GM19438 (cell line): ENCODE data around the gene RAX2.
"Not testable (repeated sequence)": the region's sequence is repeated elsewhere in the genome, so short reads cannot be mapped to it uniquely, and the experiment has no call there.

Experiments
- ATAC-seq: cut with Tn5 transposase; IDR thresholded peaks from one replicate; pipeline ENCODE4 v1.9.1; 2021; ENCODE audit warnings: low read depth; ENCODE audit not compliant: unreplicated experiment

Gene RAX2

DNA sequence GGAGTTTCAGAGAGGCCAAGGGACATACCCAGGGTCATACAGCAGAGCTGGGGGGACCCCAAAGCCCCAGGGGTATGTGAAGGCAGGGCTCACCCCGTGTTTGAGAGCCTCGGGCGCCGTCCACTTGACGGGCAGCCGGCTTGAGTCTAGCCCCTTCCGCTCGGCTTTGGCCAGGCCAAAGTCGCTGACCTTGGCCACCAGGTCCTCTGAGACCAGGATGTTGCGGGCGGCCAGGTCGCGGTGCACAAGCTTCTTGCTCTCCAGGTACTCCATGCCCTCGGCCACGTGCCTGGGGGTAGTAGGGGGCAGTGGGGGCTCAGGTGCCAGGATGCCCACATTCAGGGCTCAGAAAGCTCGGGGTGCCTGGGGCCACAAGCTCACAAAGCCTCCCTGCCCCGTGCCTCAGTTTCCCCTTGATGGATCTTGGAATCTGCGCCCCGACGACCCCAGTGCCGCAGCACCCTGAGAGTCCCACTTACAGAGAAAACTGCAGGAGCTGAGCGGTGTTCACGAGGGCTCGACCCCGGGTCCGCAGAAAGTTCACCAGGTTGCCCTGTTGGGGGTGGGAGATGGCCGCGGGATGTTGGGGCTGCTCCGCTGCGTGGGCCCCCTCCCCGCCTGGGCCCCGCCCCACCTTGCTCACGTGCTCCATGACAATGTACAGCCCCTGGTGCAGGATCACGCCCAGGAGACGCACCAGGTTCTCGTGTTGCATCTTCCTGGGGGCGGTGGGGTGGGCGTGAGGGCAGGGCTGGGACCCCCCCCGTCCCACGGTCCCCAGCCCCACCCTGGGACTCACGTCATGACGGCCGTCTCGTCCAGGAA lies 7.1 kb upstream of the RAX2 start:
- ATAC-seq: no peak

DNA sequence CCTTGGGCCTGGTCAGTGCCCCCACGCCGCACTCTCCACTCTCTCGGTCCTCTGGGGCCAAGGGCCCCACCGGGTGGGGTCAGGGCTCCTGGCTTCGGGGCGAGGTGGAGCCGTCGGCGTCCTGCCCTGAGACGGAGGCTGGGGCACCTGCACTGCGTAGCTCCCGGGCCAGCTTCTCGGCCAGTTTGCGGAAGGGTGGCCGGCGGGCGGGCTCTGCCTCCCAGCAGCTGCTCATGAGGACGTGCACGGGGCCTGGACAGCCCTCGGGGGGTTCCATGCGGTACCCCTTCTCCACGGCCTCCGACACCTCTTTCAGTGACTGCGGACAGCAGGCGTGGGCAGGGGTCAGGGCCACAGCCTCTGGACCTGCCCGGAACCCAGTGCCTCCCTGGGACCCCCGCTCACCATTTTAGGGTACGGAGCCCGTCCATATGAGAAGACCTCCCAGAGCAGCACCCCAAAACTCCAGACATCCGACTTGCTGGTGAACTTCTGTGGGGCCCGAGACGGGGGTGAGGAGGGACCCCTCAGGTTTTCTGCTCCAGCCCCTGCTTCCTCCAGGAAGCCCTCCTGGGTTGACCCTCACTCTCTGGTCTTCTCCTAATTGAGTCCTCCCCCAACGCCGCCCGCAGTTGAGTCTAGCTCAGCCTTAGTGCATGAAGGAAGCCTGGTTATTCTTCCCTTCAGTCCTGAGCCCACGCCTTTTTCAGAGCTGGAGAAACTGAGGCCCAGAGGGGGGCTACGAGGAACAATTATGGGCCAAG lies 6.3 kb upstream of the RAX2 start:
- ATAC-seq: no peak

DNA sequence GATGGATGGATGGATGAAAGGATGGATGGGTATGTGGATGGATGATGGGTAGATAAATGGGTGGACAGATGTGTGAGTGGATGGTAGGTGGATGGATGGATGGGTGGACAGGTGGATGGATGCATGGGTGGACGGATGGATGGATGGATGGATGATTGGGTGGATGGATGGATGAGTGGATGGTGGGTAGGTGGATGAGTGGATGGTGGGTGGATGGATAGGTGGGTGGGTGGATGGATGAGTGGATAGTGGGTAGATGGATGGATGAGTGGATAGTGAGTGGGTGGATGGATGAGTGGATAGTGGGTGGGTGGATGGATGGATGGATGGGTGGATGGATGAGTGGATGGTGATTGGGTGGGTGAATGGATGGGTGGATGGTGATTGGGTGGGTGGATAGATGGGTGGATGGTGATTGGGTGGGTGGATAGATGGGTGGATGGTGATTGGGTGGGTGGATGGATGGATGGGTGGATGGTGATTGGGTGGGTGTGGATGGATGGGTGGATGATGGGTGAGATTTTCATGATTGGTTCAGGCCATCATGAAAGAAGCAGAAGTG lies 4.5 kb upstream of the RAX2 start:
- no peak for ATAC-seq

DNA sequence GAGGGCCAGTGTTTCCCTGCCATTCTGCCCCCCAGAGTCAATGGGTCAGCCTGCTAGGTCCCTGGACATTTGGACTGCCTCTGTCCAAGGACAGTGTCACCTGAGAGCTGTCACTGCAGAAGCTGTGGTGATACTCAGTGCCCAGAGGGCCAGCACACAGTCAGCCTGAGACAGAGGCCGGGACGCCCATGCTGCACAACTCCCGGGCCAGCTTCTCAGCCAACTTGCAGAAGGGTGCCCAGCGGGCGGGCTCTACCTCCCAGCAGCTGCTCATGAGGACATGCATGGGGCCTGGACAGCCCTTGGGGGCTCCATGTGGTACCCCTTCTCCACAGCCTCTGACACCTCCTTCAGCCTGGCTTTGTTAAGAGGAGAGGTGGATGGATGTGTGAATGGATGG lies 3.8 kb upstream of the RAX2 start:
- ATAC-seq: no peak

DNA sequence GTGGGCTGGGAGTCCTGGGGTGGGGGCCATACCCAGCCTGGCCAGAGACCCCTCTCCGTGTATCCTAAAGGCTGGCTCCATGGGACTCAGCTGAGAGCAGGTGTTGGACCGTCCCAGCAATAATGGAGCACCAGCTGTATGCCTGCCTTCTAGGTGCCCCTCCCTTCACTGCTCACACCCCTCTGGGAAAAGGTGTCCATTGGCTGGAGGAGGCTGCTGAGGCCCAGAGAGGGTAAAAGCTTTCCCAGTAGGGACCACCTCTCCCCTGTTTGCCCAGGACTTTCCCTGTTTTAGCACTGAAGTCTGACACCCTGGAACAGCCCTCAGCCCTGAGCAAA lies 3.3 kb upstream of the RAX2 start:
- no peak for ATAC-seq

DNA sequence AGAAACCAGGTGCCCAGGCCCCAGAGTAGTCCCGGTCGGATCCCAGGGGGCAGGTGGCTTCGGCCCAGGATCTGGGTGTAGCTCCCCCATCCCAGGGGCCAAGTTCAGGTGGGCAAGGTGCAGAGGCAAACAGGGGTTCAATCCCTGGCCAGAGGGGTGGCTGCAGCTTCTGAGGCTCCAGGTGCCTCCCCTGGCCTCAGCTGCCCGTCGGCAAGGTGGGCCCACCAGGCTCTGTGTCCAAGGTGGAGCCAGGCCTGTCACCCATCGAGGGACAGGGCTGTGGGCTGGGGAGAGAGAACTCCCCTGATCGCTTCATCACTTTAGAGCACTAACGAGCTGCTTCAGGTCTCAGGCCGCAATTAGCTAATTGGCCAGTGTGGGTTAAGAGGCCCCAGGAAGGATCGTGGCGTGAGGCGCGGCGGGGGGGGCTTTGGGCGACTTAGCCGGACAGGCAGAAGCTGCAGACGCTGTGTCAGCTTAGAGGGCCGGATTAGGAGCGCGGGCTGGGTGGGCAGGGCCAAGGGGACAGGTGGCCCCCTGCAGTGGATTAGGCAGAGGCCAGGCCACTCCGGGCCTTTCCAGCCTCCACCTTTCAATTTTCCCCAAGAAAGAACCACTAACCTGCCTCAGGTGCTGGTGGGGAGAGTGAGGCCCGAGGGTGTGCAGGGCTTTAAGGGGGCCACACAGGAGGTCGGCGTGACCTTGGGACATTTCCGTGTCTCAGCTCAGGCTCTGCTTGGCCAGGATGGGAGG lies 2.8 kb upstream of the RAX2 start:
- ATAC-seq: no peak

DNA sequence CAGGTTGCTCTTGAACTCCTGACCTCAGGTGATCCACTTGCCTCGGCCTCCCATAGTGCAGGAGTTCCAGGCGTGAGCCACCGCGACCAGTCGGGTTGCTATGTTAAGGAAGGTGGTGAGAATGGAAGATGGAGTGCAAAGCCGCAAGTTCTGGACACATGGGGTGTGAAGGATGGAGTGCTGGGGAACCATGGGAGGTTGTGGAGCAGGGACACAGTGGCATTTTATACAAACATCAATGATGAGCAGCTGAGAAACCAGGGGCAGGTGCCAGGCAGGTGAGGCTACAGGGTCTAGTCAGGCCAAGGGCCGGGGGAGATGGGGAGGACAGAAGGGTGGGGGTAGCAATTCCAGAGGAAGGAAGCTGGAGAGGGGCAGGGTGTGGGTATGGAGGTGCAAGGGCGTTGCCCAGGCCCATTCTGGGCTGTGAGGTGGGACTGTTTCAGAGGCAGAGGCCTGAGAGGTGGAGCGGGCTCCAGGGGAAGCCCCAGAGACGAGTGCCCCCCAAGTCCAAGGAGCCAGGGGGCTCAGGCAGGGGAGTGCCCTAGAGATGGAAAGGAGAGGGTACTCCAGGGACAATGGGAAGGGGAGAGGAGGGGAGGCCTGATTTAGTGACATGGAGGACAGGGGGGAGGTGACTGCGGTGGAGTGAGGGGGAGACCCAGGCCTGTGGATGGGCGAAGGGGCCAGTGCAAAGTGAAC lies 1.9 kb upstream of the RAX2 start:
- no peak for ATAC-seq

DNA sequence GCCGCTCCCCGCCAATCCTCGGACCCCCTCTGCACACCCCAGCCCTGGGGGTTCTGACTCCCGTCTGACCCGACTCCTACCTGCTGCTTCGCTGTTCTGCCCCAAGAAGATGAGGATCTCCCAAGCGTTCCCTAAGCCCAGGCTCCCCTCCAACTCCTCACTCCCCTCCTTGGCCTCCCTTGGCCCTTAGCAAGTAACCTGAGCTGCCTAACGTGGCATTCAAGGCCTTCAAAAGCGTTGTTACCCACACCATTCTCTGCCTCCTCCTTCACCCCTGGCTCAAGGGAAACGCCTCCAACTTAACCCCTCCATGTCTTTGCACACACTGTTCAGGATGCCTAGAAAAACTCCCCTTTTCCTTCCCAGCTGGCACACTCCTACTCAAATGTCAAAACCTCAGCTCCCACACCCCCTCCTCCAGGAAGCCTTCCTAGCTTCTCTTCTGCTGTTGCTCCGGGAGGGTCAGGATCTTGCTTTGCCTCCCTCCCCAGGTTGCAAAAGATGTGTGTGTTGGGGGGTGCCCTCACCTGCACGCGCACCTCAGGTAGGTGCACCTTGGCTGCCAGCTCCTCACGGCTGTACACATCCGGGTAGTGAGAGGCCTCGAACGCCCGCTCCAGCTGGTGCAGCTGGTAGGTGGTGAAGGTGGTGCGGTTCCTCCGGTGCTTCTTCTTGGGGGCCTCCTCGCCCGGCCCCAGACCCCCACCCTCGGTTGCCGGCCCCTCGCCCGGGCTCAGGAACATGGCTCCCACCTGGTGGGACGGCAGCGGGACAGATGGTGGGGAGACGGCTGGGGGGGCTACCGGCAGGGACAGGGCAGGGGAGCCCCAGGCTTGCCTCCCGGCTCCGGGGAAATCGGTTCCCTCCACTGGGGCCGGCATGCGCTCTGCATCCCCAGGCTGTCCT lies 775 bp downstream of the RAX2 start:
- ATAC-seq: no peak

DNA sequence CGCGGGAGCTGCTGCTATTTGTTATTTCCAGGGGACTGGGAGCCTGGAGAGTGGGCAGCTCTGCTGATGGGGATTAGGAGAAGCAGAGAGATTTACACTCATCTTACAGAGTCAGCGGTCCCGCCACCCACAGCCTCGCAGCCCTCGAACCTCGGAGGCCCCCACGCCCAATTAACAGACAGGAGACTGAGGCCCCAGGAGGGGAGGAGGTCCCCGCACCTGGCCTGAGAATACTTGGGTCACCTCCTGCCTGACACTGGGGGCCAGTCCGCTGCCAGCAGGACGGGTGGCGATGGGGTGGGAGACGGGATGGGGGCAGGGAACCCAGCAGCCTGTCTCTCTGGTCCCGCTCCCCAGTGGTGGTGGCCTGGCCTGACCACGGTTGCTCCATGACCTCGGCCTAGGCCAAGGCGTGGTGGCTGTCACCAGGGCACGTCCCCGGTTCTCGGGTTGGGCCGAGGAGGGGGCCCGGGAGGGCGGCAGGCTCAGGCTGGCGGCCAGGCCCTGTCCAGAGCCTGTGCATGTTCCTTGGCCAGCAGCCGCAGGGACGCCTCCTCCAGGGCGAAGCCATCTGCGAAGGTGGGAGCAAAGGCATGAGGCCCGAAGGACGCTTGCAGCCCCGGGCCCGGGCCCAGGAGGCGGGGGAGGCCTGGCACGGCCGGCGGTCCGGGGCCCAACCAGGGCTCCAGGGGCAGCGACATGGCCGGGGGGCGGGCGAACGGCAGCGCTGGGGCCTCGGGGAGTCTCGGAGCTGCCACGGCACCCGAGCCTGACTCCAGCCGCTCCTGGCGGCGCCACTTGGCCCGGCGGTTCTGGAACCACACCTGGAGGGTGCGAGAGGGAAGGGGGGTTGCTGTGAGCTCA lies 1.7 kb downstream of the RAX2 start:
- ATAC-seq: no peak

DNA sequence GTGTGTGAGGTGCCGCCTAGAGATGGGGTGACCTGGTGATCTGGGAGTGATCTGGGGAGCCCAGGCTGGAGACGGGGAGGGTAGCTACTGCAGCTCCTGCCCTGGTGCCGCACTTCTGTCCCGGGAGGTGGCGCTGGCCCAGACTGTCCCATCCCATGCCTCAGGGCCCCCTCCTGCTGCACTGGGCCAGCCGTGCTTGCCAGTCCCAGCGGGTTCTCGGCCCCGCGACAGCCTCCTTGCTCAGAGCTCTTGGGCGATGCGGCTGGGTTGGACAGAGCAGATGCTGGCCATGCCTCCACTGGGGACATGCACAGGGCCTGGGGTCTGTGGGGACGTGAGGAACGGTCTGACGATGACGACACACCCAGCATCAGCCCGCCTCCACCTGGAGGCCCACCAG lies 2.5 kb downstream of the RAX2 start:
- no peak for ATAC-seq

DNA sequence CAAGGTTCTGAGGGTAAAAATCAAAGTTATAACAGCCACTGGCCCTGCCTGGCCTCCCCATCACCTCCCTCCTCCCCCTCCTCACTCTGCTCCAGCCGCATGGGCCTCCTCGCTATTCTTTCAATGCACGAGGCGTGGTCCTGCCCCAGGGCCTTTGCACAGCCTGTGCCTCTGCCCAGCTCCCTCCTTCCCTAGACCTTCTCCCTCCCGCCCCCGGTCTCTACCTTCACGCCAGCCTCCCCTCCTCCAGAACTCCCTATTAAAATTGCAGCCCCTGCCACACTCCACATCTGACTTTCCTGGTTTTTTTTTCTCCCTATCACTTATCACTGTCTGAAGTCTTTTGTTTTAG lies 3.3 kb downstream of the RAX2 start:
- ATAC-seq: no peak

DNA sequence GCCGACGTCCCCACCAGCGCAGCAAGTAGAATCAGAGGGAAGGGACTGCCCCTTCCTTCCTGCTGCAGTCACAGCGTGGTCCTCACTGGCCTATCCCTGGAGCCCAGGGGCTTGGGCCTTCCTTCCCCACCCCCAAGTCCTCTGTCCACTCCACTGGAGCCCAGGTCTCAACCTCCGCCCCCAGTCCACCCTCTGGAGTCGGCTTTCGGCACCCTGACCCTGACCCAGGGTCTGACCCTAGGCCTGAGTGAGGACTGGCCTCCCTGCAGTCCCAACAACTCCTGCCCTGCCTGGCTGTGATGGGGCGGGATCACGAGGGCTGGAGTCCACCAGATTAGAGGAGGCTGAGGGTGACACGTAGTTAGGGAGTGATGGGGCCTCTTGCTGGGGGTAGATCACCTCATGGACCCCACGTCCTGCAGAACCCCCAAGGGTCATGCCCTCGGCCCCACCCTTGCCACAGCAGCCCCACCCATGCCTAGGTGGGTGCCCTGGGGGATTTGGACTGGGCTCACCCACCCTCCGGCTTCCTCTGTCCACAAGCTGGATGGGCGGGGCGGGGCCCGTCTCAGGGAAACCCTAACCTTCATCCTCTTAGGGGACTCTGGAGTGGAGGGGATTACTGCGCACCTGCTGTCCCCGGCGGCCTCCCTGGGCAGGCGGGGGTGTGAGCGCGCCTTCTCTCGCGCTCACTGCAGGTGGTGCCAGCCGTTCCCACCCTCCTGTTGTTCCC lies 3.8 kb downstream of the RAX2 start:
- no peak for ATAC-seq

DNA sequence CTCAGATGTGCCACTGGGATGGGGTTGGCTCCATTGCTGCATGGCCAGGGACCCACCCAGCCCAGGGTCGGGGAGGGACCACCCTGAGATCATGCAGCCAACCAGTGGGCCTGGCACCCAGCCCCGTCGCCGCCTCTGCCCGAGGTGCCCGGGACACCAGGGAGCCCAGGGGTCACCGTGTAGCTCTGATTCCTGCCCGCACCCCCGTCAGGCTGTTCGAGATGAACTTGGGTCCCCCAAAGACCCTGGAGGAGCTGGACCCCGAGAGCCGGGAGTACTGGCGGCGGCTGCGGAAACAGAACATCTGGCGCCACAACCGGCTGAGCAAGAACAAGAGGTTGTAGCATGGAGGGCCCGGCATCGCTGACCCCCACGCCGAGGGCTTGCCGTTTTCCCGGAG lies 5.0 kb downstream of the RAX2 start:
- no peak for ATAC-seq

DNA sequence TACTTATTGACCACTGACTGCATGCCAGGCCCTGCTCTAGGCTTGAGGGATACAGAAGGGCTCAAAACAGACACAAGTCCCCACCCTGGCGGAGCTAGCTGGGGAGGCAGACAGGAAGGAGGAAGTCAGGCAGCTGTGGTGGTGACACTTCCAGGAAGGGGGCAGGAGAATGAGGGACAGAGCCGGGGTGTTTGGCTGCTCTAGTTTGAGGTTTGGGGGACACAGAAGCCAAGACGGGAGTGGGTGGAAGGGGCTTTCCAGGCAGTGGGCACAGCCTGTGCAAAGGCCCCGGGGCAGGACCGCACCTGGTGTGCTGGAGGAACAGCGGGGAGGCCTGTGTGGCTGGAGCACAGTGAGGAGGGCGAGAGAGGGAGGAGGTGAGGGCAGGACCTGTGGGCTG lies 5.5 kb downstream of the RAX2 start:
- ATAC-seq: no peak

DNA sequence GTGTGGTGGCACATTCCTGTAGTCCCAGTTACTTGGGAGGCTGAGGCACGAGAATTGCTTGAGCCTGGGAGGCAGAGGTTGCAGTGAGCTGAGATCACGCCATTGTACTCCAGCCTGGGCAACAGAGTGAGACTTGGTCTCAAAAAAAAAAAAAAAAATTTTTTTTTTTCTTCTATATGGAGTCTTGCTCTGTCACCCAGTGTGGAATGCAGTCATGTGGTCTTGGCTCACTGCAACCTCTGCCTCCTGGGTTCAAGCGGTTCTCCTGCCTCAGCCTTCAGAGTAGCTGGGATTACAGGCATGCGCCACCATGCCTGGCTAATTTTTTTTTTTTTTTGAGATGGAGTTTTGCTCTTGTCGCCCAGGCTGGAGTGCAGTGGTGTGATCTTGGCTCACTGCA lies 6.3 kb downstream of the RAX2 start:
- not testable (repeated sequence) for ATAC-seq

DNA sequence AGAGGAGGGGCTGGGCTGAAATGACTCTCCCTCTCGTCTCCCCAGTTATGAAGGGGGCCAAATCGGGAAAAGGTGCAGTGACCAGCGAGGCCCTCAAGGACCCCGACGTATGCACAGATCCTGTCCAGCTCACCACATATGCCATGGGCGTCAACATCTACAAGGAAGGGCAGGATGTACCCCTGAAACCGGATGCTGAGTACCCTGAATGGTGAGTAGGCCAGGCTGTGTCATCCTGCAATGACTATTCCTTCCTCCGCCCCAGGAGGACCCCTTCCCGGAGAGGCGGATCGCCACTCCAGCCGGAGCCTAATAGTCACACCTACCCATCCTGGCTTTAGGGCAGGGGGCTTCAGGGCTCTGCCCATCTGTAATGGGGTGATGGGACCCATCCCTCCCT lies 6.9 kb downstream of the RAX2 start:
- no peak for ATAC-seq

DNA sequence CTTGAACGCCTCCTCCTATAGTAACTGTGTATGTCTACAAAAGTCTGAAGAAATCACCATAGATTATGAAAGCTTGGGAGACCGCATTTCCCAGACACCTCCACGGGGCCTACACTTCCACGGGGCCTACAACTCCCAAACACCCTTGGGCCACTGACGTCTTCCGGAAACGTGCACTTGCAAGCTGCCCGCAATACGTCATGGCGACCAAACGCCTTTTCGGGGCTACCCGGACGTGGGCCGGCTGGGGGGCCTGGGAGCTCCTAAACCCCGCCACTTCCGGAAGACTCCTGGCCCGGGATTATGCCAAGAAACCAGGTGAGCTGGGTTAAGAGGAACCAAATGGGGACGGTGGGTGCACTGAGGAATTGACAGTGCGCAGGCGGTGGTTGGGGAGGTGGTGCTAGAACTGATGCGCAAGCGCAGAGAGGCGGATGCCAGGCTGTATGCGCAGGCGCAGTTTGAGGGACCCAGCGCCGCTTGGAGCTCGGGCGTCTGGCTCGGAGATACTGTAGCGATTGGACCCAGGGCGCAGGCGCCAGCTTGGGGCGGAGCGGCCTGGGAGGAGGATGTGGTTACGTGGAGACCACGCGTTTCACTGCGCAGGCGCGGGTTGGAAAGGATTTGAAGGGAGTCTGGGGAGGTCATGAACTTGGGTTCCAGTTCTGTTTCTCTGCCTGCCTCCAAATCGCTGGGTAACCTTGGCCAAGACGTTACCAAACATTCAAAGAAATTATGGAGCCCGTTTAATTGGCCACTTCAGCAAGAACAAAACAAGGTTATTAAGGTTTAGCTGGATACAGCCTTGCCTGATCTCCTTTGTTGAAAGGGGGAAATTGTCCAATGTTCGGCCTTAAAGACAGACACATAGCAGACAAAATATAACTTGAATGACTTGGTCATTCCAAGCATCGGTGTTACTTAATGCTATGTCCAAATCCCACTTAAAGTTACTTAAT lies 9.2 kb downstream of the RAX2 start, which contains the start of gene MRPL54:
TSS of gene MRPL54 (plus strand) at position 182 of the 959 bp plus-strand sequence. CDS start at position 201, 19 bp downstream.
- peak; percentile 65 for ATAC-seq
